Measurements from ENCODE around the gene SLC22A2.
"Not testable (repeated sequence)": the region's sequence is repeated elsewhere in the genome, so short reads cannot be mapped to it uniquely, and the experiment has no call there.

SLC22A2 gene

GRCh38 chr6:160240691-160241084 is 17.9 kb downstream of the SLC22A2 start:
- DNase-seq: no peak

DNA sequence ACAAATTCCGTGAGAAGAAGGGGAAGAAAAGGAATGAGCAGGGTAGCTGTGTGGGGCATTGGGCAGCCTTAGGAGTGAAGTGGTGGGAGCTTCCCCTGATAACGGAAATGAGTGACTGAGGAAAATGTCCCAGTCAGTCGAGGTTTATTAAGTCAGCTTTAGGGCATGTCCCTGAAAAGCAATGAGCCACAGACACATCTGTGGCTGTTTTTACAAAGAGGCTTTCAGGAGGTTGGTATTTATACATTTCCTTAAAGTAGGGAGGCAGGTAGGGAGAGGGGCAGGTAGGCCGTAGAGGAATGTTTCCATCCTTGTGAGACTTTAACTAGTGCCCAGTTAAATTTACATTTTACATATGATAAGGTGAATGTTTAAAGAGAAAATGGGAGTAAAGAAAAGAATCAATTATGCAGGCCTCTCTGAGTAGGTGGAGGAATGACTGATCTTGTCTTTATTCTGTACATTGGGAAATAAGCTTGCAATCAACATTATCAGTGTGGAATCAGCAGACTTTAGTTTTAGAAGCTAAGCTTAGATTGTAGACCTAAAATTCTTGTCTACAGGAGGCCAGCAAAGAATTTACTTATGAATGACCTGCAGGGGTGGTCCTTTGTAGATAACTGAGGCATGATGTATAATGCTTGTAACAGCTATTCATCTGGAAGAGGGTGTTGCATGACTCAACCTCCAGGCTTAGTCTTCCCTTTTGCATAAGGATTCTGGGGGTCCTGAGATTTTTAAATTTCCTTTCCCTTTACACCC is 18.5 kb downstream of the SLC22A2 start:
- no peak for DNase-seq

DNA sequence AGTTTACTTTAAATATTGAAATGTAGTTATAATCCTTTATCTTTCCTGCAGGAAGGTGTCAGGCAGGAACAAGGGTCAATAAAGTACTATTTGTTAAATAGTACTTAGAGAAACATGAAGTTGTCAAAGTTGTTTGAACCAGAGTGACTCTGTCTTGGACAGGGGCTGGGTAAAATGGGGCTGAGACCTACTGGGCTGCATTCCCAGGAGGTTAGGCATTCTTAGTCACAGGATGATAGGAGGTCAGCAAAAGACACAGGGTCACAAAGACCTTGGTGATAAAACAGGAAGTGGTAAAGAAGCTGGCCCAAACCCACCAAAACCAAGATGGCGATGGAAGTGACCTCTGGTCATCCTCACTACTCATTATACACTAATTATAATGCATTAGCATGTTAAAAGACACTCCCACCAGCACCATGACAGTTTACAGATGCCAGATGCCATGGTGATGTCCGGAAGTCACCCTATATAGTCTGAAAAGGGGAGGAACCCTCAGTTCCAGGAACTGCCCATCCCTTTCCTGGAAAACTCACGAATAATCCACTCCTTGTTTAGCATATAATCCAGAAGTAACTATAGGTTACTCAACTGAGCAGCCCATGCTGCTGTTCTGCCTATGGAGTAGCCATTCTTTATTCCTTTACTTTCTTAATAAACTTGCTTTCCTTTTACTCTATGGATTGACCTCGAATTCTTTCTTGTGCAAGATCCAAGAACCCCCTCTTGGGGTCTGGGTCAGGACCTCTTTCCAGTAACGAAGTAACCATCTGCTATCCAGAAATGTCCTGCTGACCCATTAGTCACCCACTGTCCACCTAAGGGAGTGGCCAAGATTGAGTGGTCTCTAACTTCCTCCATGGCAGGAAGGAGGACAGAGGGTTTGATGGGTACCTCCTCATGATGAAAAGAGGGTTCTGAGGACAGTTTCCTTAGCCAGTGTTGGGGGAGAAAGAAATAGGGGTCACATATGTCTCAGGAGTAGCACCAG is 19.6 kb downstream of the SLC22A2 start:
- no peak for DNase-seq

GRCh38 chr6:160238278-160238711 is 20.3 kb downstream of the SLC22A2 start:
- DNase-seq: peak; percentile 96

DNA sequence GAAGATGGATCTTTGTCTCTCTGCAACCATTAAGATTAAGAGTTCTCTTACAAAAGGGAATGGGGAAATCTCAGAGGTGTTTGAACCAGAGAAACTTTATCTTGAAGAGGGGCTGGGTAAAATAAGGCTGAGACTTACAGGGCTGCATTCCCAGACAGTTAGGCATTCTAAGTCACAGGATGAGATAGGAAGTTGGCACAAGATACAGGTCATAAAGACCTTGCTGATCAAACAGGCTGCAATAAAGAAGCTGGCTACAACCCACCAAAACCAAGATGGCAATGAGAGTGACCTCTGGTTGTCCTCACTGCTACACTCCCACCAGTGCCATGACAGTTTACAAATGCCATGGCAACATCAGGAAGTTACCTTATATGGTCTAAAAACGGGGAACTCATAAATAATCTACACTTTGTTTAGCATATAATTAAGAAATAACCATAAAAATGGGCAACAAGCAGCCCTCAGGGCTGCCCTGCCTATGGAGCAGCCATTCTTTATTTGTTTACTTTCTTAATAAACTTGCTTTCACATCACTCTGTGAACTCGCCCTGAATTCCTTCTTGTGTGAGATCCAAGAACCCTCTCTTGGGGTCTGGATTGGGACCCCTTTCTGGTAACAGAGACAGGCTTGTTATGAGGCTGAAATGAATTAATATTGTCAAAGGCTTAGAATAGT is 20.9 kb downstream of the SLC22A2 start:
- DNase-seq: peak; percentile 68

GRCh38 chr6:160236235-160236872 is 22.3 kb downstream of the SLC22A2 start:
- peak; percentile 5 for DNase-seq

DNA sequence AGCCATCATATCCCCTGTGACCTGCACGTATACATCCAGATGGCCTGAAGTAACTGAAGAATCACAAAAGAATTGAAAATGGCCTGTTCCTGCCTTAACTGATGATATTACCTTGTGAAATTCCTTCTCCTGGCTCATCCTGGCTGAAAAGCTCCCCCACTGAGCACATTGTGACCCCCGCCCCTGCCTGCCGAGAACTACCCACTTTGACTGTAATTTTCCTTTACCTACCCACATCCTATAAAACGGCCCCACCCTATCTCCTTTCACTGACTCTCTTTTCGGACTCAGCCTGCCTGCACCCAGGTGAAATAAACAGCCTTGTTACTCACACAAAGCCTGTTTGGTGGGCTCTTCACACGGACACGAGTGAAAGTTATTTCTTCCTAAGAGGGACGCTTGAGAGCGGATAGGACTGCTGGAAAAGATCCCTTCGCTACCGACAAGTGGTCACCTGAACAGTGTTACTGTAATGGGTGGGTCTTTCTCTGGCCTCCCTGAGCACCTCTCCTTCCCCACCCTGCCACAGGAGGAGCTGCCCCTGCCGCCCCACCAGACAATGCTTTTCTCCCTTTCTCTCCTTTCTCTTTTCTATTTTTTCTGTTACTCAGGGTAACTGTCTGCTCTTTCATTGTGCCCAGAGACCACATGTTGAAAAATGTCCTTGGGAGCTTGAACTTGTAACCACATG is 24.5 kb downstream of the SLC22A2 start:
- not testable (repeated sequence) for DNase-seq

GRCh38 chr6:160227769-160228161 is 30.9 kb downstream of the SLC22A2 start:
- no peak for DNase-seq

DNA sequence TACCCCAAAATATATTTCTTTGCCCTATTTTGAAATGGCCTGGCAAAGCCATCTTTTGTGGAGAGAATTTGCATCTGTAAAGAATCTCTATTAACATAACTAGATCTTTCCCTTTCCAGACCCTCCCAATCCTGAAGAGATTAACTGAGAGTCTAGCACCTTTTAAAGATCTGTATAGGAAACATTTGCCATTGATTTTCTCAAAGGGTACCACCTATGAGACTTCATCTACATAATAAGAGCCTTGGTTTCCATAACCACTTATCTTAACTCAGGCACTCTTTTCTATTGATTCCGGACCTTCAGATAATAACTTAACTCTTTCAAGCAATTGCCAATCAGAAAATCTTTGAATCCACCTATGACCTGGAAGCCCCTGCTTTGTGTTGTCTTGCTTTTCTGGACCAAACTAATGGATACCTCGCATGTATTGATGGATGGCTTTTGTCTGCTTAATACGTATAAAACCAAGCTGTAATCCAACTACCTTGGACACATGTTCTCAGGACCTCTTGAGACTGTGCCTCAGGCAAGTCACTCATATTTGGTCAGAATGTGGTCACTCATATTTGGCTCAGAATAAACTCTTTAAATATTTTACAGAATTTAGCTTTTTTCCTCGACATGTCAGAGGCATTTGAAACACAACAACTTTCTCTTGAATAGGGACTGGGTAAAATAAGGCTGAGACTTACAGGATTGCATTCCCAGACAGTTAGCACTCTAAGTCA is 31.4 kb downstream of the SLC22A2 start:
- no peak for DNase-seq

GRCh38 chr6:160226118-160226591 is 32.5 kb downstream of the SLC22A2 start:
- DNase-seq: no peak

DNA sequence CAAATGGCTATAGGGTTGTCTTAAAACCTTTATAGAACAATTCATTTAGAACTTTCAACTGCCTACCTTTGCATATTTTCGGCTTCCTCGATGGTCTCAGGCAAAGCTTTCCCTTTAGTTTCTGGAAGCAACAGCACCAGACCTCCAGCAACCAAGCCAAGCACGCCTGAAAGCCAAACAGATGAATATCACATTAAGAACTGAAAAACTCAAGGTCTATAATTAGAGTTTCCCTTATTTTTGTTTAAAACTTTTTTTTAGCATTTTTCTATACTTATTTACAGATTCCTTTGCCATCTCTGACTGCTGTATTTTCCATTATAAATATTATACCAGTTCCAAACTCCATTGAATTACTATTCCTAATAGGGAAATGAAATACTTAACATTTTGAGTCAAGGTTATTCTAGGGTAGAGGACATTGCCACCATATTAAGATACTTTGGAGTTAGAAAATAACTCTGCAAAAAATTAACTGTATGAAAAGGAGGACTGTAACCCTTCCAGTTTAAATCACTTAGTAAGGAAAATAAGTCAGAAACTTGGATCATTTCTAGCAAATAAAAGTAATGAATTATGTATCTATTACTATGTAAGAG is 33.9 kb downstream of the SLC22A2 start:
- DNase-seq: no peak

DNA sequence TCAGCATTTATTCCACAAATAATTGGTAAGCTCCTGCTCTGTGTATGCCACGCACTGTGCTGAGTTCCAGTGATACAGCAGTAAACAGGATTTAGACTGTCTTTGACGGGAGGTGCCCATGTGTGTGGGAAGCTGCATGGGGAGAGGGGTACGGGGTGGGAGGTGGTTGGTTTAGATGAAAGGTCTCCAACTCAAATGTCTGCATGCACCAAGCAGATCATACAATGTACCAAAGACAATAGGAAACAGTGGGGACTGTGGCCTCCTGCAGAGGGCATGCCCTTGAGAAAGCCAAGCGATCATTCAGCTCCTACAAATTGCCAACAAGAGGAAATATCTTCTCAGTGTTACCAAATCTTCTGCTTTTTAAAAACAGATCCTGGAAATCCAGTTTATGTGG is 36.1 kb downstream of the SLC22A2 start:
- DNase-seq: no peak

DNA sequence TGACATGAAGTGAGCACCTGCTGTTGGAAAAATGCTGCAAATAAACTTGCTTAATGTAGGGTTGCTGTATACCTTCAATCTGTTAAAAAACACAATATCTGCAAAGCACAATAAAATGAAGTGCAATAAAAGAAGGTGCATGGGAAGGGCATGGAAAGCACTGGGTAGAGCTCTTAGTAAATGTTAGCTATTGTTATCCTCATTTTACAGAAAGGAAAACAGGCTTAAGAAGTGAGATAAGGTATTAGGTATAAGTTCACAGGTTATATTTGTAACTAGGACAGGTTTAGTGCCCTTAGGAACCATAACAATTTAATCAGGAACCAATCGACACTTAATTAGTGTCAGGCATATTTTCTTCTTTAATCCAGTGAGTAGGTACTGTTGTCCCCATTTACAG is 36.7 kb downstream of the SLC22A2 start:
- DNase-seq: no peak

DNA sequence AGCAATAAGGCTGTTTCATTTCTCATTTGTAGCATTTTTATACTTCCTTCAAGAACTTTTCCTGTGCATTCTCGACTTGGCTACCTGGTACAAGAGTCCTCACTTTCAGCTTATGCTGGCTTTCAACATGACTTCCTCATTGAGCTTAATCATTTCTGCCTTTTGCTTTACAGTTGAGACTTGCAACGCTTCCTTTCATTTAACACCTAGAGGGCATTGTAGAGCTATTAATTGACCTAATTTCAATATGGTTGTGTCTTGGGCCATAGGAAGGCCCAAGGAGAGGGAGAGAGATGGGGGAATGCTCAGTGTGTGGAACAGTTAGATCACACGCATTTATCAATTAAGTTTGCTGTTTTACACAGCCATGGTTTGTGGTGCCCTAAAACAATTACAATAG is 37.2 kb downstream of the SLC22A2 start:
- DNase-seq: peak; percentile 29

- DNase-seq: no peak
These were observed 39.8 kb downstream of the SLC22A2 start for GRCh38 chr6:160218810-160219209.

DNA sequence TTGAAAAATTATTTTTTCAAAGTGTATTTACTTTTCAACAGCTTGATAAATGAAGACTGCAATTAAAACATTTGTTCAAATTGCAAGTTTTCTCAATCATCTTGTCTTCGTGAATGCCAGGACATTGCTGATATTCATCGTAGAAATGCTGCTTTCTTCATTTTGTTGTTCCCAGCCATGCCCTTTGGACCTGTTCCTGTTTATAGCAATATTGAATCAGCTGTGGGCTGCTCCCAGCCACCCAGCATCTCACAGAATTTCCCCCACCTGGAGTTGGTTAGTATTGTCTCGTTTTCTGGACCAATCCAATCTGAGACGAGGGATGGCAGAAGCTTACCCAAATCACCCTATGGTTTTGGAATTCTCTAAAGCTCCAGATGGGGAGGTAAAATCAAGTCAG is 40.8 kb downstream of the SLC22A2 start:
- no peak for DNase-seq

GRCh38 chr6:160217073-160217472 is 41.5 kb downstream of the SLC22A2 start:
- no peak for DNase-seq

DNA sequence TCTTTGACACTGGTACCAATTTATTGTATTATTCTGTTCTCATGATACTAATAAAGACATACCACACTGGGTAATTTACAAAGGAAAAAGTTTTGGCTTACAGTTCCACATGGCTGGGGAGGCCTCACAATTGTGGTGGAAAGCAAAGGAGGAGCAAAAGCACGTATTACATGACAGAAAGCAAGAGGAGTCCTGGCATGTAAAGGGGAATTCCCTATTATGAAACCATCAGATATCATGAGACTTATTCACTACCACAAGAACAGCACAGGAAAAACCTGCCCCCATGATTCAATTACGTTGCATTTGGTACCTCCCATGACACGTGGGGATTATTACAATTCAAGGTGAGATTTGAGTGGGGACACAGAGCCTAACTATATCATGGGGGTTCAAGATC is 43.4 kb downstream of the SLC22A2 start:
- no peak for DNase-seq

GRCh38 chr6:160207618-160208017 is 51.0 kb downstream of the SLC22A2 start:
- DNase-seq: no peak

- DNase-seq: no peak
These were observed 53.9 kb downstream of the SLC22A2 start for GRCh38 chr6:160204710-160205109.

GRCh38 chr6:160203953-160204352 is 54.7 kb downstream of the SLC22A2 start:
- DNase-seq: no peak

Data from NCI-H1105 treated with DMSO at 0.1 percent for 48 hours (cell line).